Measurements from ENCODE around the gene KRT14. TPM values are rescaled to one million over a fixed set of nuclear protein-coding genes. Genes with fewer than 3 reads are reported as not detected.

KRT14 gene
- total RNA-seq, 2 donors from 2014 or later = 2.3 TPM; not detected in 1

- H3K27ac ChIP-seq = no peak overlapping the region
- no peaks in the 10 kb centered on the region for H3K9me3 ChIP-seq
- H3K36me3 ChIP-seq (replicated peaks in 1 of 2; ENCODE audit: insufficient read depth in 1 of 2, low read depth in 2 of 2) = no peaks in the 10 kb centered on the region
- no peak overlapping the region for H3K4me3 ChIP-seq
- ATAC-seq = no peak
- H3K4me1 ChIP-seq = peaks cover 5% of the 10 kb centered on the region
- no peak for DNase-seq
- WGBS, 2 donors = 44 to 57% methylated on average over 3 of the region's 3 CpGs
- no peak for TF ChIP-seq CTCF (IDR thresholded peaks at IDR 0.05)
- TF ChIP-seq POLR2A (IDR thresholded peaks at IDR 0.05) = no peak
- intact Hi-C loops (cut with DNase I) = no loop called here
- H3K27me3 ChIP-seq = no peaks in the 10 kb centered on the region
These were observed 11.4 kb downstream of the KRT14 start for GRCh38 chr17:41575336-41575735.

- H3K4me3 ChIP-seq = no peak within 1 kb of the TSS
- H3K4me1 ChIP-seq = no peaks in the 10 kb centered on the region
- ATAC-seq = no peak
- intact Hi-C loops (cut with DNase I) = no loop called here
- no peaks in the 10 kb centered on the region for H3K36me3 ChIP-seq (replicated peaks in 1 of 2; ENCODE audit: insufficient read depth in 1 of 2, low read depth in 2 of 2)
- no peak for DNase-seq
- whole genome bisulfite sequencing, 2 donors = 37 to 67% methylated on average over 9 to 23 of the region's 24 CpGs
- H3K9me3 ChIP-seq = no peaks in the 10 kb centered on the region
- TF ChIP-seq CTCF (IDR thresholded peaks at IDR 0.05) (no peak), POLR2A (IDR thresholded peaks at IDR 0.05) (no peak)
- no peak within 1 kb of the TSS for H3K27ac ChIP-seq
- no peaks in the 10 kb centered on the region for H3K27me3 ChIP-seq
These were observed 14.9 kb downstream of the KRT14 start, which contains the start of gene KRT9 for GRCh38 chr17:41571561-41572434. KRT9 (minus strand) TSS chr17:41572059; CDS start chr17:41571992, 67 bp downstream.

GRCh38 chr17:41567317-41567716, 19.4 kb downstream of the KRT14 start:
- Histone ChIP-seq H3K9me3 (no peaks in the 10 kb centered on the region), H3K36me3 (replicated peaks in 1 of 2; ENCODE audit: insufficient read depth in 1 of 2, low read depth in 2 of 2) (no peaks in the 10 kb centered on the region), H3K4me3 (no peak overlapping the region), H3K27ac (no peak overlapping the region), H3K4me1 (no peaks in the 10 kb centered on the region), H3K27me3 (no peaks in the 10 kb centered on the region)
- WGBS, 2 donors = 78 to 80% methylated on average over 6 of the region's 6 CpGs
- ATAC-seq (no peak), DNase-seq (no peak)
- no peak for TF ChIP-seq CTCF (IDR thresholded peaks at IDR 0.05)
- TF ChIP-seq POLR2A (IDR thresholded peaks at IDR 0.05) = no peak
- intact Hi-C loops (cut with DNase I) = no loop called here

GRCh38 chr17:41565338-41565737, 21.4 kb downstream of the KRT14 start:
- intact Hi-C loops (cut with DNase I) = no loop called here
- no peak for DNase-seq
- Histone ChIP-seq H3K4me1 (no peaks in the 10 kb centered on the region), H3K27ac (no peak overlapping the region), H3K4me3 (no peak overlapping the region), H3K9me3 (no peaks in the 10 kb centered on the region), H3K36me3 (replicated peaks in 1 of 2; ENCODE audit: insufficient read depth in 1 of 2, low read depth in 2 of 2) (no peaks in the 10 kb centered on the region), H3K27me3 (no peaks in the 10 kb centered on the region)
- no peak for TF ChIP-seq CTCF (IDR thresholded peaks at IDR 0.05)
- TF ChIP-seq POLR2A (IDR thresholded peaks at IDR 0.05) = no peak
- ATAC-seq = no peak

All from body of pancreas (tissue), 4 donors.